Stimulated activated effector memory CD8-positive, alpha-beta T cell treated with anti-CD3 and anti-CD28 coated beads, Interleukin-12 subunit alpha, Interleukin-12 subunit beta, amount 100 ng/mL, for 72 hours (primary cell): ENCODE measurements around the gene PLA2G7.

ENCODE experiments used
- ATAC-seq: fragments of 150-1000 bp; cut with Tn5 transposase; 2 replicates; pipeline ENCODE4 v1.10.0; 2021
- DNase-seq, 2 donors: peaks; one replicate each; pipeline ENCODE4 v3.0.0; 2021 to 2022; ENCODE audit warnings: low spot score in 2 of 2
- H3K27ac Mint-ChIP-seq: one replicate; pipeline ENCODE4 v1.8.0; 2022; ENCODE audit warnings: mild to moderate bottlenecking, mixed read lengths
- H3K36me3 Mint-ChIP-seq: one replicate; pipeline ENCODE4 v1.8.0; 2022; ENCODE audit warnings: mild to moderate bottlenecking, mixed read lengths
- H3K4me1 Mint-ChIP-seq: one replicate; pipeline ENCODE4 v1.8.0; 2022; ENCODE audit warnings: mixed read lengths
- H3K4me3 Mint-ChIP-seq: one replicate; pipeline ENCODE4 v1.8.0; 2022; ENCODE audit warnings: mild to moderate bottlenecking, mixed read lengths
- H3K9me3 Mint-ChIP-seq: one replicate; pipeline ENCODE4 v1.8.0; 2022; ENCODE audit warnings: mixed read lengths

PLA2G7 gene

GRCh38 chr6:46687619-46688097 lies 47.5 kb downstream of the PLA2G7 start, which contains the start of gene TDRD6:
TSS of gene TDRD6 (plus strand) at chr6:46687885. CDS start at chr6:46688129, 244 bp downstream.
- DNase-seq, result no peak
- H3K9me3 Mint-ChIP-seq, result no peaks in the 10 kb centered on the region

GRCh38 chr6:46684771-46685170 lies 50.4 kb downstream of the PLA2G7 start:
- ATAC-seq (no peak), DNase-seq (no peak)
- Mint-ChIP-seq H3K36me3 (no peaks in the 10 kb centered on the region), H3K4me3 (no peak overlapping the region), H3K4me1 (no peaks in the 10 kb centered on the region), H3K9me3 (no peaks in the 10 kb centered on the region), H3K27ac (no peak overlapping the region)

More at GRCh38 chr6:46687619-46688097, 47.5 kb downstream of the PLA2G7 start, which contains the start of gene TDRD6:
- no peak for ATAC-seq
- Mint-ChIP-seq H3K4me3 (no peak within 1 kb of the TSS), H3K36me3 (no peaks in the 10 kb centered on the region), H3K27ac (no peak within 1 kb of the TSS), H3K4me1 (no peaks in the 10 kb centered on the region)

DNA sequence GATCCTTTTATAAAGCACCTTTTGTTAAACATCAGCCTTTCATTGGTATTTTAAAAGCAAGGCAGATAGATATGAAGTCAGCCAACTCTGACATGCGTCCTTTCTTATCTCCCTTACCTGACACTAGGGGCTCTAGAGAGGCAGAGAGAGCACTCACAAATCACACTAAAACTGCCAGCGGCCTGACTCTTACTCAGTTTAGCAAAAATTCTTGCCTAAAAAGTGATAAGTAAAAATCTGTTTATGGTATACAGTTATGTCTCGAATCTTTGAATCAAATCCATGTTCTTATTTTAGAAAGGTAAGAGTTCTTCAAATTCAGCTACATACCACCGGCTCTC lies 57.9 kb downstream of the PLA2G7 start:
- H3K4me3 Mint-ChIP-seq, result no peak overlapping the region

DNA sequence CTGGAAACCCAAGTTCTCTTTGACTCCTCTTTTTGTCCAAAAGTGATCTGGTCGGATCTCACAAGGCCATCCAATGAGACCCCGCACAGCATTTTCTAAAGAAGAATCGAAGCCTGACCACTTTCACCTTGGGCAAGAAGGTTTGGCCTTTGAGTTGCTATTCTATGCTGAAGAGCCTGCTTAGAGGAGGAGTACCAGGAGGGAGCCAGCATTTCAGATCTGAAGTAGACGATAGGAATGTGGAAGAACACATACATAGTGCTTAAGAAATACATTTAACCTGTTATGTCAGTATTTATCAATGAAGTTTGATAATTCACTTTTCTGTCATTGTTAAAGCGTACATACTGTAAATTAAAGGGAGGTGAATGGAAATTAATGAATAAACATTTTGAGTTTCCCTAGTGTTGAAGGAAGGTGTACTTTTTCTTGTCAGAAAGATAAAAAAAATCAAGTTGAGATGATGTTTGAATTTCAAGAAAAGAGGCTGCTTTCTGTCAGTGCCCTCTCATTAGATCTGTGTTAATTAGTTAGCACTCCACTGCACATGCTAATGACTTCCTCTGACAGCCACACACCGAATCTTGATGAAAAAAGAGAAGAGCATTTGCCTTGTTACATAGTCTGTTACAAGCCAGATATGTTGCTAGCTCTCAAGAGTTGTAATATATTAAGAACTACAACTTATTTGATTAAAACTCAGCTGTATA lies 58.4 kb downstream of the PLA2G7 start:
- Mint-ChIP-seq H3K36me3 (no peaks in the 10 kb centered on the region), H3K4me1 (no peaks in the 10 kb centered on the region), H3K9me3 (no peaks in the 10 kb centered on the region)

More for the DNA sequence above, 57.9 kb downstream of the PLA2G7 start:
- no peak overlapping the region for H3K27ac Mint-ChIP-seq
- ATAC-seq (no peak), DNase-seq (no peak)
- H3K36me3 Mint-ChIP-seq, result no peaks in the 10 kb centered on the region
- no peaks in the 10 kb centered on the region for H3K4me1 Mint-ChIP-seq
- no peaks in the 10 kb centered on the region for H3K9me3 Mint-ChIP-seq

DNA sequence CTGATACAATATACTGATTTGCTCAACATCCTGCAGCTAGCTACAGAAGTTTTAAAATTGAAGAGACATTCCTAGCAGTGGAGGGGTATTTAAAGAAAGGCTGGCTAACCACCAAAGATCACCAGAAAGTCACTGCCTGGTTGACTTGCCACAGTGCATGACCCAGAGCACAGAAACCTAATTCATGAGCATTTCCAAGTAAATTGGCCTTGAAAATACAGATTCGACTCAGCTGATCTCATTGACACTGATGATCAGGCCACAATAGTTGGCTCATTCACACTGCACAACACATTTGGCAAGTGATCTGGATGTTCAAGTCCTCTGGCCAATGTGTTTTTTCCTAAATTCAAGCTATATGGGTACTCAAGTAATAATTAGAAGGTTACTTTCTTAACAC lies 60.8 kb downstream of the PLA2G7 start:
- no peak overlapping the region for H3K4me3 Mint-ChIP-seq
- DNase-seq (no peak), ATAC-seq (peak; percentile 65)
- H3K36me3 Mint-ChIP-seq, result no peaks in the 10 kb centered on the region
- H3K27ac Mint-ChIP-seq, result no peak overlapping the region
- no peaks in the 10 kb centered on the region for H3K4me1 Mint-ChIP-seq
- no peaks in the 10 kb centered on the region for H3K9me3 Mint-ChIP-seq

More for the DNA sequence above, 58.4 kb downstream of the PLA2G7 start:
- ATAC-seq, result no peak
- DNase-seq, result no peak
- Mint-ChIP-seq H3K27ac (no peak overlapping the region), H3K4me3 (no peak overlapping the region)

DNA sequence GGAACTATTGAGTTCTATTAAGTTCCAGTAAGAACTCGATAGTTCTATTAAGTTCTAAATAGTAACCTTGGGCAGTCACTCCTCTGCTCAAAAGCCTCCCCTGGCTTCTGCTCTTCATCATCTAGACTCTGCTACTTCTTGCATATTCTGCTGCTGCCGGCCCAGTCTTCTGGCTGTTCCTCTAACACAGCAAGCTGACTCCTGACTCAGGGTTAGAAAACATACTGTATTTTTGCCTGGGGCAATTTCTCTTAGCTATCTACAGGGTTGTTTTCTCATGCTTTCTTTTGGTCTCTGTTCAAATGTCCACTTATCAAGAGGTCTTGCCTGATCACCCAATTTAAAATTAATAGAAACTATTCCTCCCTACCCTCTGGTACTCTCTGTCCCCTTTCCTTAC lies 67.8 kb downstream of the PLA2G7 start:
- no peak for ATAC-seq
- no peaks in the 10 kb centered on the region for H3K9me3 Mint-ChIP-seq
- DNase-seq, result no peak
- H3K4me3 Mint-ChIP-seq, result no peak overlapping the region
- no peaks in the 10 kb centered on the region for H3K4me1 Mint-ChIP-seq
- H3K27ac Mint-ChIP-seq, result no peak overlapping the region
- no peaks in the 10 kb centered on the region for H3K36me3 Mint-ChIP-seq

GRCh38 chr6:46661483-46661882 lies 73.7 kb downstream of the PLA2G7 start:
- DNase-seq, result no peak
- Mint-ChIP-seq H3K9me3 (no peaks in the 10 kb centered on the region), H3K4me1 (no peaks in the 10 kb centered on the region), H3K4me3 (no peak overlapping the region), H3K36me3 (no peaks in the 10 kb centered on the region), H3K27ac (no peak overlapping the region)
- ATAC-seq, result no peak

DNA sequence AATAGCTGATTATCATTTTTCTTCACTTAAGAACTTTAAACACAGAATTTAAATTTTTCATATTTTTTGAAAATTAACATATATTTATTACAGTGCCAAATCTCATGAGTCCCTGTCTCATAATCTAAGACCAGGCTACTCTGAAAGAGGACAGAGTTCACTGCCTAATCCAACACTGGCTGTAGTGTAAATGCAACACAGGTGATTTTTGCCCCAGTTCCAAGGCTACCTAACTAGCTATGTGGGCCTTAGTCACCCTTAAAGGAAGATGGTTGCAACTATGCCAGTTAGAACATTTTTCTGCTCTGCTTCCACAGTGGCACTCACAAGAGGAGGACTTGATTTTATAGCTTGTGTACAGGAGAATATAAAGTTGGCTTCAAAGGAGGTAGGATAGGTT lies 77.5 kb downstream of the PLA2G7 start:
- peaks cover 10% of the 10 kb centered on the region for H3K4me1 Mint-ChIP-seq
- no peaks in the 10 kb centered on the region for H3K9me3 Mint-ChIP-seq
- no peak overlapping the region for H3K27ac Mint-ChIP-seq
- no peak for DNase-seq
- H3K36me3 Mint-ChIP-seq, result no peaks in the 10 kb centered on the region
- ATAC-seq, result no peak
- H3K4me3 Mint-ChIP-seq, result no peak overlapping the region

DNA sequence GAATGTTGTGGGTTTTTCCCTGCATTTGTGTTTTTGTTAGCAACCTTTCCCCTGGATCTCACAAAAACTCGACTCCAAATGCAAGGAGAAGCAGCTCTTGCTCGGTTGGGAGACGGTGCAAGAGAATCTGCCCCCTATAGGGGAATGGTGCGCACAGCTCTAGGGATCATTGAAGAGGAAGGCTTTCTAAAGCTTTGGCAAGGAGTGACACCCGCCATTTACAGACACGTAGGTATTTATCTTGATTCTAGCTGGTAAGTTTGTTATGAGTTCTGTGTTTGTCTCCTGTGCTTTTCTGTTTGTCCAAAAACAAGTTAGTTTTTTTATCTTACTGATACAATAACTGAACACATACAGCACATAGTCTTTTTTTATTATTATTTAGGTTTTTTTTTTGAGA lies 79.4 kb downstream of the PLA2G7 start:
- no peak for DNase-seq
- no peaks in the 10 kb centered on the region for H3K36me3 Mint-ChIP-seq
- H3K4me1 Mint-ChIP-seq, result peaks cover 16% of the 10 kb centered on the region
- ATAC-seq, result no peak
- no peaks in the 10 kb centered on the region for H3K9me3 Mint-ChIP-seq
- H3K4me3 Mint-ChIP-seq, result no peak overlapping the region
- no peak overlapping the region for H3K27ac Mint-ChIP-seq
